Spleen (tissue), 7 donors: ENCODE measurements around the gene CARM1.

Experiments used
- POLR2A ChIP-seq, 3 donors: fragments of 450-650 bp; IDR thresholded peaks; one replicate each; pipeline ENCODE4 v1.5.1; 2017; ENCODE audit warnings: antibody characterized with exemption in 3 of 3, mild to moderate bottlenecking in 1 of 3
- TF ChIP-seq, protein P1 (sequence below), 11 experiments: fragments of 200-600 bp in 7 of 11; fragments of 450-650 bp in 4 of 11; sonication (generic) in 4 of 11; IDR thresholded peaks in 8 of 11; conservative IDR thresholded peaks in 3 of 11; 1 replicate in 7 of 11; 2 replicates in 4 of 11; pipeline versions ENCODE4 v1.4.0 to v1.8.0; 2016 to 2021; ENCODE audit warnings: antibody characterized with exemption in 11 of 11, inconsistent platforms in 4 of 11, mild to moderate bottlenecking in 1 of 11
- donor health status: DM: no; HTN: no; CAD: no; lungs with moderate emphysema.
- donor health status: DM: no; HTN: no; CAD: no.
- donor health status: DM: no; HTN: no; CAD: no.

DNA sequence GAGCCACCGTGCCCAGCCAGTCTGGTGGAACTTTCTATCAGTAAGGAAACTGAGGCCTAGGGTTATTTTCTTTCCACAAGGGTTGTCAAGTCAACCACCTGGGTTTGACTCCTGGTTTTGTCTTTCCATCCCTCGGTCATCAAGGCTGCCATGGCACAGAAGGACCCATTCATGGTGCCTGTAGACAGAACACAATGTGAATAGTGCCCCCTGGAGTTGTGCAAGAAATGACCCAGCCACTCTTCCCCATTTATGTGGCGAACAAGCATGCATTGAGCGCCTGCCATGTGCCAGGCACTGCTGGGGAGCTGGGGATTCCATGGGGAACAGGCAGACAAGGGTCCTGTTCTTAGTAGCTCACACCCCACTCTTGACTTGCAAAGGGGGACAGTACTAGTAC lies 93.5 kb downstream of the CARM1 start:
- TF ChIP-seq, protein P1, sequence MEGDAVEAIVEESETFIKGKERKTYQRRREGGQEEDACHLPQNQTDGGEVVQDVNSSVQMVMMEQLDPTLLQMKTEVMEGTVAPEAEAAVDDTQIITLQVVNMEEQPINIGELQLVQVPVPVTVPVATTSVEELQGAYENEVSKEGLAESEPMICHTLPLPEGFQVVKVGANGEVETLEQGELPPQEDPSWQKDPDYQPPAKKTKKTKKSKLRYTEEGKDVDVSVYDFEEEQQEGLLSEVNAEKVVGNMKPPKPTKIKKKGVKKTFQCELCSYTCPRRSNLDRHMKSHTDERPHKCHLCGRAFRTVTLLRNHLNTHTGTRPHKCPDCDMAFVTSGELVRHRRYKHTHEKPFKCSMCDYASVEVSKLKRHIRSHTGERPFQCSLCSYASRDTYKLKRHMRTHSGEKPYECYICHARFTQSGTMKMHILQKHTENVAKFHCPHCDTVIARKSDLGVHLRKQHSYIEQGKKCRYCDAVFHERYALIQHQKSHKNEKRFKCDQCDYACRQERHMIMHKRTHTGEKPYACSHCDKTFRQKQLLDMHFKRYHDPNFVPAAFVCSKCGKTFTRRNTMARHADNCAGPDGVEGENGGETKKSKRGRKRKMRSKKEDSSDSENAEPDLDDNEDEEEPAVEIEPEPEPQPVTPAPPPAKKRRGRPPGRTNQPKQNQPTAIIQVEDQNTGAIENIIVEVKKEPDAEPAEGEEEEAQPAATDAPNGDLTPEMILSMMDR (IDR thresholded peaks at IDR 0.05 in 8 of 11, conservative IDR thresholded peaks at IDR 0.05 in 3 of 11), result no peak
- TF ChIP-seq POLR2A (IDR thresholded peaks at IDR 0.05), result no peak
